Kasumi-1 (cell line): Measurements from ENCODE around the gene PELI3.

Experiments
- DNase-seq, 2 experiments: peaks; one replicate each; lab custom pipeline; 2025; lab: John Stamatoyannopoulos, UW

The PELI3 gene

GRCh38 chr11:66475349-66476172 lies 8.9 kb downstream of the PELI3 start:
- DNase-seq = no peak

GRCh38 chr11:66476173-66476840 lies 9.6 kb downstream of the PELI3 start:
- DNase-seq = no peak

GRCh38 chr11:66476841-66477251 lies 10.1 kb downstream of the PELI3 start:
- no peak for DNase-seq

GRCh38 chr11:66477263-66478201 lies 10.8 kb downstream of the PELI3 start:
- DNase-seq = no peak

GRCh38 chr11:66478729-66479393 lies 12.2 kb downstream of the PELI3 start:
- no peak for DNase-seq

GRCh38 chr11:66479394-66480116 lies 12.8 kb downstream of the PELI3 start:
- DNase-seq = peak; percentile 59 to 61

GRCh38 chr11:66480117-66480938 lies 13.6 kb downstream of the PELI3 start, which contains the start of gene DPP3:
TSS of gene DPP3 (plus strand) at chr11:66480434. CDS start at chr11:66482201, 1,767 bp downstream.
- peak; percentile 92 to 93 for DNase-seq

GRCh38 chr11:66484806-66485380 lies 18.2 kb downstream of the PELI3 start:
- no peak for DNase-seq

GRCh38 chr11:66488957-66489356 lies 22.3 kb downstream of the PELI3 start:
- no peak for DNase-seq

GRCh38 chr11:66489636-66490035 lies 22.9 kb downstream of the PELI3 start:
- DNase-seq = no peak

- DNase-seq = peak in 1 of 2 experiments; percentile 5
Measured at GRCh38 chr11:66491315-66491935, 24.7 kb downstream of the PELI3 start.

- DNase-seq = no peak
Measured at GRCh38 chr11:66492161-66492865, 25.6 kb downstream of the PELI3 start.

- DNase-seq = no peak
Measured at GRCh38 chr11:66493130-66493529, 26.4 kb downstream of the PELI3 start.

GRCh38 chr11:66494458-66494857 lies 27.8 kb downstream of the PELI3 start:
- no peak for DNase-seq

GRCh38 chr11:66494935-66495334 lies 28.2 kb downstream of the PELI3 start:
- no peak for DNase-seq

- no peak for DNase-seq
Measured at GRCh38 chr11:66495401-66495854, 28.7 kb downstream of the PELI3 start.

GRCh38 chr11:66497206-66497605 lies 30.5 kb downstream of the PELI3 start:
- no peak for DNase-seq

GRCh38 chr11:66498506-66498905 lies 31.8 kb downstream of the PELI3 start:
- DNase-seq = no peak
